GM12891 (cell line): Measurements from ENCODE around the gene NPNT.

Experiments
- PAX5 ChIP-seq: IDR thresholded peaks from 2 replicates; pipeline ENCODE4 v1.6.1; 2011; ENCODE audit warnings: low read length, moderate library complexity, mild to moderate bottlenecking; ENCODE audit not compliant: insufficient read depth, severe bottlenecking
- POLR2A ChIP-seq: IDR thresholded peaks from 2 replicates; pipeline ENCODE4 v1.6.1; 2011; ENCODE audit warnings: low read depth, low read length, control low read depth
- POLR2AphosphoS5 ChIP-seq: IDR thresholded peaks from 2 replicates; pipeline ENCODE4 v1.6.1; 2011; ENCODE audit warnings: low read depth, low read length, control low read depth
- SPI1 ChIP-seq: IDR thresholded peaks from 2 replicates; pipeline ENCODE4 v1.6.1; 2011; ENCODE audit warnings: low read depth, low read length, control low read depth
- TAF1 ChIP-seq: IDR thresholded peaks from 2 replicates; pipeline ENCODE4 v1.6.1; 2011; ENCODE audit warnings: low read depth, low read length, control low read depth

DNA sequence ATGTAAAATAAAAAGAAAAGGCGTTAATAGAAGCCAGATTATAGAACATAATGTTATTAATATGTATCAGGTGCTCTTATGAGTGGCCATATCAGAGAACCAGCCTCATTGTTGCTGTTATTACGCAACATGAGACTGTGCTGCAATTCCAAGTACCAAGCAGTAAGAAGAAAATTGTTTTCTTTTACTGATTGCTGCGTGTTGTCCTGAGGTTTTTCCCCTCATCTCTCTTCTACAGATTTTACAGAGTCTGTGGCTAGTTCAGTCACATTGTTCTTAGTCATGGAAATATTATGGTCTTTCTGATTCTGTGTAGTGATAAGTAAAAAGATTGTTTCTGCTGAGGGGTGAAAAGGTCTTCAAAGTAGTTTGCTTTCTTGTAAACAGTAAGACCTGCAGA is 55.9 kb downstream of the NPNT start:
- no peak for TF ChIP-seq POLR2A
- no peak for TF ChIP-seq POLR2AphosphoS5
- no peak for TF ChIP-seq SPI1
- TF ChIP-seq PAX5: no peak
- TF ChIP-seq TAF1: no peak
